ENCODE measurements around the gene SIVA1.

- no peak for TF ChIP-seq POLR2A (IDR thresholded peaks at IDR 0.05; ENCODE audit: low read length)
- TF ChIP-seq GATA1 (IDR thresholded peaks at IDR 0.05; ENCODE audit: low read depth, low read length): no peak
Measured at GRCh38 chr14:104721505-104722431, 31.2 kb upstream of the SIVA1 start.

All from erythroblast (primary cell).